ENCODE data around the gene PINK1. TPM values are rescaled to one million over a fixed set of nuclear protein-coding genes. Genes with fewer than 3 reads are reported as not detected.

The PINK1 gene
- polyA plus RNA-seq, 1 donor, result 44.9 TPM

DNA sequence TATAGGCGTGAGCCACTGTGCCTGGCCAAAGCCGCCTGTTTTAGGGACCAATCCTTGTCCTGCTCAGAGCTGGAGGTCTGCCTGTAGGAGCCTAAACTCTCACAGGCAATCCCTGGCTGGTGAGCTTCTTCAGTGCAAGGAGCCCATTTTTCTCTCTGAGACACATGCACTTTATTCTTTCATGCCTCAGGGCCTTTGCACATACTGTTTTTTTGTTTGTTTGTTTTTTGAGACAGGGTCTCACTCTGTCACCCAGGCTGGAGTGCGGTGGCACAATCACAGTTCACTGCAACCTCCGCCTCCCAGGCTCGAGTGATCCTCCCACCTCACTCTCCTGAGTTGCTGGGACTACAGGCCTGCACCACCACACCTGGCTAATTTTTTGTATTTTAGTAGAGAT, 21.6 kb upstream of the PINK1 start:
- no peak for DNase-seq

DNA sequence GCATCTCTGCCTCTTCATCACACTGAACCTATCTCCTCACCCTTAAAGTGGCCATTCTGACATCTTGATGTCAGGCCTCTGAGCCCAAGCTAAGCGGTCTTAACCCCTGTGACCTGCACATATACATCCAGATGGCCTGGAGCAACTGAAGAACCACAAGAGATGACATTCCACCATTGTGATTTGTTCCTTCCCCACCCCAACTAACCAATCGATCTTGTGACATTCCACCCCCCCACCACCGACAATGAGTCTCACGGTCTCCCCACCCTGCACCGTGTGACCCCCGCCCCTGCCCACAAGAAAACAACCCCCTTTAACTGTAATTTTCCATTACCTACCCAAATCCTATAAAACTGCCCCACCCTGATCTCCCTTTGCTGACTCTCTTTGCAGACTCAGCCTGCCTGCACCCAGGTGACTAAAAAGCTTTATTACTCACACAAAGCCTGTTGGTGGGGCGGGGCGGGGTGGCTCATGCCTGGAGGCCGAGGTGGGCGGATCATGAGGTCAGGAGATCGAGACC, 21.0 kb upstream of the PINK1 start:
- DNase-seq, result no peak

DNA sequence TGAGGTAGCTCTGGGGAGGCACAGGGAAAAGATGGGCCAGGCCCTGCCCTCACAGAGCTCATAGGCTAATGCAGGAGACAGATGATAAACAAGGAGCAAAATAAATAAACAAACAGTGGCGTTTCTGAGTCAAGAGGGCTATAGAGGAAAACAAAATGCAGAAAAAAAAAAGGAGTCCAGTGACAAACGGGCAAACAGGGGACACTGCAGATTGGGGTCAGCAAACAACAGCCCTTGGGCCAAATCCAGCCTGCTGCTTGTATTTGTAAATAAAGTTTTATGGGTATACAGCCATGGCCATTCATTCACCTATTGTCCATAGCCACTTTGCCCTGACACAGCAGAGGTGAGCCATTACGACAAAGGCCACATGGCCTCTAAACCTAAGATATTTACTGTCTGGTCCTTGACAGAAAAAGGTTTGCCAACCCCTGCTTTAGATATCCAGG, 19.1 kb upstream of the PINK1 start:
- DNase-seq, result no peak

DNA sequence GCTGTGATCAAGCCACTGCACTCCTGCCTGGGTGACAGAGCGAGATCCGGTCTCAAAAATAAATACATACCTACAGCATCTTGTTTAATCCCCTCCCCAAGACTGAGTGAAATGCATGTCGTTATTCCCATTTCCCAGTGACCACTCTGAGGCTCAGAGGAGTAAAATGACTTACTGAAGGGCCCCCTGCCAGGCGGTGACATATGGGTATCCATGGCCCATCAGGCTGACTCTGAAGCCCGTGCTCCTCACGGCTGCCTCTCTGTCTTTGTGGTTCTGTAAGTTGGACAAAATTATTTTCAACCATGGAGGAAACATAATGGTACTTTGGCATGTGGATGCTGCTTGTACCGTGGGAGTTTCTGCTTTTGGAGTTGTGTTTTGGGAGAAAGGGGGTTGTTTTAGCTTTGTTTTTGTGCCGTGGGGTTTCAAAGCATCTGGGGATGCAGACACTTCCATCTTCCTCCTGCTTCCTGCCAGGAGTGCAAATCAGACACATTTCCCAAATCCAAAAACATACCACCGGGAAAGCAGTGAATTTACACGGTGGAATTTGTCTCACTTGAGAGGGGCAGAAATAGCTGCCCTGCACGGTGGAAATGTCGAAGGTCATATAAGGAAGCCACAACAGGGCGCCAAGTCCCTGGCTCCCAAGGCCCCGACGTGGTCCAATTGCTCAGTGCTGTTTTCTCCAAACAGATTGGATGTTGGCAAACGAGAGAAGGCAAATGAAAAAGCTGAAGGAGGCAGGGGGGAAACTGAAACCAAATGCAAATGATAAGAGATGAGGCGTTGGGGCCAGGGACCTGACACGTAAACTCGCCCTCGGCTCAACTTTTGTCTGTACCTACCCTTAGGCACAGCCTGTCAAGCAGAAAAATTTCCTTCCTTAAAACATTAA, 17.1 kb upstream of the PINK1 start:
- no peak for DNase-seq

DNA sequence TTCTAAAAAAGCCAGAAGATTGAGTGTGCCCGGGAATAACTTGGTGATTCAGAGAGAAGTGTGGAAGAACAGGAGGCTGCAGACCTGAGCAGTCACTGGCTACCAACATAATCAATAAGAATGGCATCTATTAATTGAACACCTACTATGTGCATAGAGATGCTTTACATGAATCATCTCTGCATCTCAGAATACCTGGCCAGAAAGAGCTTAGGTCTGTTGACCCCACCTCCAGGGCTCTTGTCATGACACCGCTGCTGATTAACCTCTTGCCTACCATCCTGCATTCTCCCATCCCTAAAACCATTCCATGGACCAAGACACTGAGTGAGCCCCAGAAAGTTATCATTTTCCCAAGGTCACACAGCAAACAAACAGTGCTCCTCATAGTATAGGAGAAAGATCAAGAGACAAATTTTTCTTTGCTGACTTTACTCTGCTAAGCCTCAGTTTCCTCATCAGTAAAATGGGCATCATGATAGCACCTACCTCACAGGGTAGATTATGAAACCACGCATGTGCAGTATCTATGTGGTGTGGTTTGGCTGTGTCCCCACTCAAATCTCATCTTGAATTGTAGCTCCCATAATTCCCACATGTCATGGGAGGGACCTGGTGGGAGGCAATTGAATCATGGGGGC, 16.3 kb upstream of the PINK1 start:
- no peak for DNase-seq

DNA sequence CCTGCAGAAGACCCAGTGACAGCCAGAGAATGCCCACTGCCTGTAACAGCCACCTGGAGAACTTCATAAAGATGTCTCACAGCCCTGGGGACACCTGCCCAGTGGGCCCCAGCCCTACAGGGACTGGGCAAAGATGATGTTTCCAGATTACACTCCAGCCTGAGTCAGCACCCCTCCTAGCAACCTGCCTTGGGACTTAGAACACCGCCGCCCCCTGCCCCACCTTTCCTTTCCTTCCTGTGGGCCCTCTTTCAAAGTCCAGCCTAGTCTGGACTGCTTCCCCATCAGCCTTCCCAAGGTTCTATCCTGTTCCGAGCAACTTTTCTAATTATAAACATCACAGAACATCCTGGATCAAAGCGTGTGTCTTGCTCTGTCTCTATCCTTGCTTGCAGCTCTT, 14.7 kb upstream of the PINK1 start:
- DNase-seq, result no peak

DNA sequence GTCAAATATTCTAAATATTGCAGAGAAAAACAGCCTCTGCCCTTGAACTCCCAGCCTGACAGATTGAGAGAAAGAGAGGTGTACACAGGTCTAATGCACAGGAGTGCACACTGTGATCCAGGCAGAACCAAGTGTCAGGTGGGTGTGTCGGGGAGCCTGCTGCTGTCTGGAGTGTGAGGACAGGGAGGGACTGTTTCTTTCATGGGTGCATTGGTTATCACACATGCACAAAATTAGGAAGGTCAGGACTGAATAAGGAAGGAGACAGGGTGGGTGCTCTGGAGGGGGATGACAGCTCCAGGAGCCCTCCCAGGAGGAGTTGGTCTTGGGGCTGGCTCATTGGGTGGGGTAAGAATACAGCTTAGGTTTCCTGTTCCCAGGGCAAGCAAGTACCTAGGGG, 13.3 kb upstream of the PINK1 start:
- DNase-seq, result no peak

DNA sequence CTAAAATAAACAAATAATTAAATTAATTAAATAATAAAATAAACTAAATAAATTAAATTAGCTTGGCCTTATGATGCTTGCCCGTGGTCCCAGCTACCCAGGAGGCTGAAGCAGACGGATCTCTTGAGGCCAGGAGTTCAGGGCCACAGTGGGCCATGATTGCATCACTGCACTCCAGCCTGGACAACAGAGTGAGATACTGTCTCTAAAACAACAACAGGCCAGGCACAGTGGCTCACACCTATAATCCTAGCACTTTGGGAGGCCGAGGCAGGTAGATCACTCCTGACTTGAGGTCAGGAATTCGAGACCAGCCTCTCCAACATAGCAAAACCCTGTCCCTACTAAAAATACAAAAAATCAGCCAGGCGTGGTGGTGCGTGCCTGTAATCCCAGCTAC, 12.2 kb upstream of the PINK1 start:
- DNase-seq, result no peak

DNA sequence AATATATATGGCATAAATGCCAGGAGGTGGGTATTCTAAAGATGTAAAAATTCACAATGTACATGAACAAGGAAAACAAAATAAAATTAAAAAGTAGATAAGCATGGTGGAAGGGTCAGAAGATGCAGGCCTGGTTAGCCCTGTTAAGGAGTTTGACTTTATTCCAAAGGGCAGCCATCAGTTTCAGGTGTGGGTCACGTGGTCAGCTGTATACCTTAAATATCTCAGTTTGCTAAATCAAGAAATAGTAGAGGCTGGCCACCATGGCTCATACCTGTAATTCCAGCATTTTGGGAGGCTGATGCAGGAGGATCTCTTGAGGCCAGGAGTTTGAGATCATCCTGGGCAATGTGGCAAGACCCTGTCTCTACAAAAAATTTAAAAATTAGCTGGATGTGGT, 8.5 kb upstream of the PINK1 start:
- no peak for DNase-seq

DNA sequence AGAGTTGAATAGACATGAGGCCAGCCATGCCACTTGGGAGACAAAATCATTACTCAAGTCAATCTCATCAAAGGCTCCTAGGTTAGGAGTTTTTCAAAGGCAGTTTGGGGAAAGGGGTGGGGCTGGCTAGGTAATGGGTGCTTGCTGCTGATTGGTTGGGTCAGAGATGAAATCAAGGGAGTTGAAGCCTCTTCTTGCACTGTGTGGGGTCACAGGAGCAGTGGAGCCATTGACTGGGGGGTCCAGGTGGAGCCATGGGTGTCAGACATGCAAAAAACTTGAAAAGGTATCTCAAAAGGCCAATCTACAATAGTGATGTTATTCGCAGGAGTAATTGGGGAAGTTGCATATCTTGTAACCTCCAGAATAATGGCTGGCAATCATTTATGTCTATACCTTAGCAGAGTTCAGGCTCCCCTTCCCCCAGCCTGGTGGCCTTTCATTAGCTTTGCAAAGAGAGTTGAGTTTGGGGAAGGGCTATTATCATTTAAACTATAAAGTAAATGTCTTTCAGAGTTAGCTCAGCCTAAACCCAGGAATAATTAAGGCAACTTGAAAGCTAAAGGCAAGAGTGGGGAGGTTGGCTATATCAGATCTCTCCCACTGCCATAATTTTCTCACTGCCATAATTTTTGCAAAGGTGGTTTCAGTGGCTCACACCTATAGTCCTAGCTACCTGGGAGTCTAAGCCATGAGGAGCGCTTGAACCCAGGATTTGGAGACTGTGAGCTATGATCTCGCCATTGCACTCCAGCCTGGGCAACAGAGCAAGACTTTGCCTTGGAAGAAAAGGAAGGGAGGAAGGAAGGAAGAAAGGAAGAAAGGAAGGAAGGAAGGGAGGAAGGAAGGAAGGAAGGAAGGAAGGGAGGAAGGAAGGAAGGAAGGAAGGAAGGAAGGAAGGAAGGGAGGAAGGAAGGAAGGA, 7.8 kb upstream of the PINK1 start:
- DNase-seq, result no peak

DNA sequence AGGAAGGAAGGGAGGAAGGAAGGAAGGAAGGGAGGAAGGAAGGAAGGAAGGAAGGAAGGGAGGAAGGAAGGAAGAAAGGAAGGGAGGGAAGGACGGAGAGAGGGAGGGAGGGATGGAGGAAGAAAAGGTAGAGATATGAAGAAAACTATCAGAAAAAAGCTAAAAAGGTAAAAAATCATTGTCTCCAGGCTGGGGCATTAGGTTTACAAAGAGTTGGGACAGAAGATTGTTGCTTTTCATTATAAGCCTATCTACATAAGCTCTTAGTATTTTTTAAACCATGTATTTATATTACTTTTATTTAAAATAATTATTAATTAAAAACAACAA, 7.2 kb upstream of the PINK1 start:
- DNase-seq, result no peak

DNA sequence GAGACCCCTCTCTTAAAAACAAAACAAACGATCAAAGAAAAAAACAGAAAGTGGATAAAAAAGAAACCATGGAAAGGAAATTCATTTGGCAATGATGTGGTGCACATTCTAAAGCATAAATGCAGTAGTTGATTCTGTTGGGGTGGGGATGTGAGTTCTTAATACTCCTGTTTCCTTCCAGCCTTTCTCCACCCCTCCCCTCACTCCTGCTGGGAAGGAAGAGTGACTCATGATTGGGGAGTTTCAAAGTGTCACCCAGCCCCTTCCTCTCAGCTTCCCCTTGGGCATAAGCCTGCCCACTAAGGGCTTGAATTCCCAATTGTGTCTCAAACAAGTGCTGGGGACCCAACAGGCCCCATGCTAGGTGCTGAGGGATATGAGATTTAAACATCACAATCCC, 6.7 kb upstream of the PINK1 start:
- DNase-seq, result no peak

DNA sequence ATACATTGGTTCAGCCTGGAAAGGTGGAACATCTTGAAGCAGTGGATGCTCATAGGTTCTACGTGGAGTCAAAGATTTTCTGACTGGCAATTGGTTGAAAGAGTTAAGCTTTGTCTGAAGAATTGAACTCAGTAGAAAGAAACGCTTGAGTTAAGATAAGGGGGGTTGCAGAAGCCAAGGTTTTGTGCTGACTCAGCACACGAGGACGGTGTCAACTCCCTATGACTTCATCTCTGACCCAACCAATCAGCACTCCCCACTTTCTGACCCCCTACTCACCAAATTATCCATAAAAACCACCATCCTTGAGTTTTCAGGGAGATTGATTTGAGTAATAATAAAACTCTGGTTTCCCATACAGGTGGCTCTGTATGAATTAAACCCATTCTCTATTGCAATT, 2.5 kb upstream of the PINK1 start:
- no peak for DNase-seq

DNA sequence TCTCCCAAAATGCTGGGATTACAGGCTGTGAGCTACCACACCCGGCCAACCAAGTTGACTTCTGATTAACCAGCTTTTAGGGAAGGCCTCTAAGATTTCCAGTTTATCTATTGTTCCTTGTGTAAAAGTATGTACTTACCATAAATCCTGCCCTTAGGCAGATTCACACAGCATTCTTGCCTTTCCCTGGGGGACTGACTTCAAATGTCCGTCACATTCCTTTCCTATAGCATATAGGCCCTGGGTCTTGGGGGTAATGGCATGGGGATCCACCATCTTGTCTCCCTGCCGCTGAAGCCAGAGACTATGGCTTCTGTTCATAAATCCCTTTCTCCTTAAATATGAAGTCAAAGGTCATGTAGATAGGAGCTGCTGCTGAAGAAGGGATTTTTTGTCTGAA, 872 bp upstream of the PINK1 start:
- DNase-seq, result no peak

DNA sequence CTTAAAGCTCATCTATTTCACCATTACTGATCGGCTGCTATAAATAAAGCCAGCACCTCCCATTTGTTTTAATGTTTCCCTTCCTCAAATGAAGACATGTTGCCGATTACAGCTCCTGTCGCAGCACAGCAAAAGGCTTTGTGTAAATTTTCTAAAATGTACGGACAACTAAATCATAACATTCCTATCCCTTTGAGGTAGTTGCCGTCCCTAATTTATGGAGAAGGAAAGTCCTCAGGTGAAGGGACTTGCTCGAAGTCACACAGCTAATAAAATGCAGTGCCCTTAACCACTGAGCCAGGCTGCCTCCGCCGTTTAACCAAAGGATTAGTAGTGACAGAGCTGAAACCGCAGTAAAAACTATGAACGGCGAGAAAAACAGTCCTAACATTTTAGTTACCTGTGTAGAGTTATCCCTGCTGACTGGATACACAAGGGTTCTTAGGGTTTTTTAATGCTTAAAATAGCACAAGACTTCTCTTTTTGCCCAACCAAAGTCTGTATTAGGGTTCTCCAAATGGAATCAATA, 871 bp downstream of the PINK1 start:
- no peak for DNase-seq

DNA sequence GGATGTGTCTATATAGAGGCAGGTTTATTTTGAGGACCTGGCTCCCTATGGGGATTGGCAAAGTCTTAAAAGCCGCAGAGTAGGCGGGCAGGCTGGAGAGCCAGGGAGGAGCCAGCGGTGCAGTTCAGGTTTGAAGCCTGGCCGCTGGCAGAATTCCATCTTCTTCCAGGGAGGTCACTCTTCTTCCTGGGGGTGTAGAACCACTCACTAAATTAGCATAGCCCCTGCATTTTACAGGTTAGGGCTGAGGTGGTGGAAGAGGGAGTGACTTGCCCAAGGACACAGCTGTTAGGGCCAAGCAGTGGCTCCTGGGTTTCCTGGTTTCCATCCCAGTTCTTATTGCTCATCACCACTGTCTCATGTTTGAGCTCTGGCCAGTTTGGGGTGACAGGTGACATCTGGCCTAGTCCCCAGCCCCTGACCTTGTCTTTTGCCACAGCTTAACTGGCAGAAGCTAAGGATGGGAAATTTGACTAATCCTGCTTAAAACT, 1.4 kb downstream of the PINK1 start:
- DNase-seq, result no peak

DNA sequence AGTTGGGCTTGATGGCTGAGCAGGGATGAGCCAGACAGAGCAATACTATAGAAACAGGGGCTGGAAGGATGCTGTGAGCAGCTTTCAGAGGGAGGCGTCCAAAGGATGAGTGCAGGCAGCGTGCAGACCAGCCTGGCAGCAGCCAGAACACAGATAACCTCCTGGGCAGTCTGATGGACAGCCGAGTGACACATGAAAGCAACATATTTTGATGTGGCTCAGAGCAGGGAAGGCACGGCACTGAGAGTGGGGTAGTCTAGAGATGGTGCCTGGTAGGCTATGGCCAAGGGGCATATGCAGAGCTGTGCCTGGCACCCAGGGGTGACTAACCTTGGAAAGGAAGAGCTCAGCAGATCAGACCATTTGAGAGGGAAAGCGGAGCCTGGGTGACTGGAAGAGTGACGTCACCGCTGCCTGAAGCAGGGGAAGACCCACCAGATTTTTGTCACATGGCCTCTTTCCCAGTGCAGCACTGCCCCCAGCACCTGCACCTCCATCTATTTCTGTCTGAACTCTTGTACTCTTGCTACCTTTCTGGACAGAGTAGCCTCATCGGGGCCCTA, 3.6 kb downstream of the PINK1 start:
- DNase-seq, result no peak

DNA sequence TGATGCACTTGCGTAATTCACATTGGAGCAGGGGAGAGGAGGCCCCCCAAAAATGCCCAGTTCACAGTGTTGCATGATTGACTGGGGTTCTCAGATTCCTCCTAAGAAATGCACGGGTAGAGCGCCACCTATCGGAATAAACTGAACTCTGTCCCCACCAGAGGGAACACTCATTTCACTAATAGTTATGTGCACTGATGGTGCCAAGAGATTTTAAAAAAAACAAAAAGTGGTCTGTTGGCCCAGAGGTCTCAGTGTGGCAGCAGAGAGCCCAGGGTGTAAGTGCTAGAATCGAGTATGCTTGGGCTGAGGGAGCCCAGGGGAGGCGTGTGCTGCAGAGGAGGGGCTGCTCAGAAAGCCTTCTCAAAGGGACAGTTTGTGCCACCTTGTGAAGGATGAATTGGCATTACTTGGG, 6.9 kb downstream of the PINK1 start:
- peak; percentile 49 for DNase-seq

DNA sequence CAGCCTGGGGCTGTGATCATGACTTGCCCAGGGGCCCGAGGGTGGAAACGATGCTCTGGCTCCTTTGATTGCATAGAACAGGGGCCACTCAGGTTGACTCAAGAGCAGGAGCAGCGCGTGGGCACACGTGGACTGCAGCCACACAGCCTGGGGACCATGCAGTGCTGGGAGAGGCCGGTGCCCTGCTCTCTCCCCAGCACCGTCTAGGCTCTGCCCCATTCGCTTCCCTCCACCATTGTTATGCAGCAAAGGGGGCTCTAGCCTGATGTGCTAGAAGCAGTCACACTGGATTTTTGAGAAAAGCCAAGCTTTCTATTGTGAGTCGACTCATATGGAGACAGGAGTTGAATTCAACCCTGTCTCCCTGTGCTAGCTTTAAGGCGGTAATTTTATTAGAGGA, 8.7 kb downstream of the PINK1 start:
- no peak for DNase-seq

DNA sequence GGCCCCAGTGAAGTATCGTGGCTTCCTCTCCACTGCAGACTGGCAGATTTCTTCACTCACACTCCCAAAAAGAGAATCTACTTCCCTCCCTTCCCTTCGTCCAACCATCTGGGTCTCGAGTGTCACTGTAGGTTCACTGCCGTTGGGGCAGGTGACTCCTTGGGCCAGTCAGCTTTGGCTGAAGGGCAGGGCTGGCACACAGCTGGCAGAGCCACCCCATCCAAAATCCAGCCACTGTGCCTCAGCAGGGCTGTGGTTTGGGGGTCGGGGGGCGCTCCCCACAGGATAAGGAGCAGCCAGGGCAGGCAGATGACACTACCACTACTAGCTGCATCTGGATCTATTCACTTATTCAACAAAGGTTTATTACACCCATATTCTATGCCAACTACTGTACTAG, 9.8 kb downstream of the PINK1 start:
- DNase-seq, result no peak

DNA sequence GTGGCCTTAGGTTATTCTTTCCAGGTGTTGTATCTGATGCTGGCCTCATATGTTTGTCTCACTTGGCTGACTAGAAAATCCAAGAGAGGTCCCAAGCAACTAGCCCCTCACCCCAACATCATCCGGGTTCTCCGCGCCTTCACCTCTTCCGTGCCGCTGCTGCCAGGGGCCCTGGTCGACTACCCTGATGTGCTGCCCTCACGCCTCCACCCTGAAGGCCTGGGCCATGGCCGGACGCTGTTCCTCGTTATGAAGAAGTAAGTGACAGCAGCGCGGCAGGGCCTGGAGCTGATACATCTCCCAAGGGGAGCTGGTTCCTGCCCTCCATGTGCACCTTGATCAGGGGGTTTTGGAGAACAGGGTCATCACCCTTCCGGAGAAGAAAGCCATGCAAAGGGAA, 11.2 kb downstream of the PINK1 start:
- no peak for DNase-seq

DNA sequence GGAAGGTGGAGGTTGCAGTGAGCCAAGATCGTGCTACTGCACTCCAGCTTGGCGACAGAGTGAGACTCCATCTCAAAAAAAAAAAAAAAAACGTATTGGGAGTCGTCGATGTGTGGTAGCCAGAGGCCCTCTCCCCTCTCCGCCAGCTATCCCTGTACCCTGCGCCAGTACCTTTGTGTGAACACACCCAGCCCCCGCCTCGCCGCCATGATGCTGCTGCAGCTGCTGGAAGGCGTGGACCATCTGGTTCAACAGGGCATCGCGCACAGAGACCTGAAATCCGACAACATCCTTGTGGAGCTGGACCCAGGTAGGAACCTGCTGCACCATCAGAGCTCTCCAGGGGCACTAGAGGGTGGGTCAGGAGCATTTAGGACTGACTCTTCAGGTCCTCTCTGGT, 12.2 kb downstream of the PINK1 start:
- no peak for DNase-seq
